Measurements from ENCODE around the gene VRK3.

Gene VRK3

DNA sequence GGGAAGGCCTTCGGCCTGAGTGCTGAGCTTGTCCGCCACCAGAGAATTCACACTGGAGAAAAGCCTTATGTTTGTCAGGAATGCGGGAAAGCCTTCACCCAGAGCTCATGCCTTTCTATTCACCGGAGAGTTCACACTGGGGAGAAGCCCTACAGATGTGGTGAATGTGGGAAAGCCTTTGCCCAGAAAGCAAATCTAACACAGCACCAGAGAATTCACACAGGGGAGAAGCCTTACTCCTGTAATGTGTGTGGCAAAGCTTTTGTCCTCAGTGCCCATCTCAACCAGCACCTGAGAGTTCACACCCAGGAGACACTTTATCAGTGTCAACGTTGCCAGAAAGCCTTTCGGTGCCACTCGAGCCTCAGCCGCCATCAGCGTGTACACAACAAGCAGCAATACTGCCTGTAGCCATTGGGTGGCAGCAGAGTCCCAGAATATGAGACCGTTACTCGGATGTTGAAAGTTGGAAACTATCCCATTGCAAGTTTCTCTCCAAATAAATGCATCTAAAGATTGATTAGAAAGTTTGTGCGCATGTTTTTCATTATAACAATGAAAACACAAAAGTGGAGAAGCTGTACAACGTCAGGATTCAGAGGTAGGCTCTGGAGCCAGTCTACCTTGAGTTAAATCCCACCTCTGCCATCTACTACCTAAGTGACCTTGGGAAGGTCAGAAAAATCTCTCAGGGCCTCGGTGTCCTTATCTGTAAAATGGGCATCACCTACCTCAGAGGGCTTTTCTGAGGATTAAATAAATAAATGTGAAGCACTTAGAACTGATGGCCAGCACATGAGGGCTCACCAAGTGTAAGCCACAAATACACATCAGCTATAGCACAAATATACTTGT lies 21.7 kb upstream of the VRK3 start:
- no peaks in the 10 kb centered on the region for H3K27me3 ChIP-seq (ENCODE audit: insufficient read depth, low read depth)
- no peak overlapping the region for H3K4me3 ChIP-seq (IDR thresholded peaks at IDR 0.05; ENCODE audit: insufficient read depth, low read depth, low read length)
- H2AFZ ChIP-seq (ENCODE audit: low read depth) = no peak overlapping the region
- no peaks in the 10 kb centered on the region for H3K4me1 ChIP-seq (ENCODE audit: low read depth, poor library complexity, severe bottlenecking)
- H4K20me1 ChIP-seq (ENCODE audit: insufficient read depth) = no peaks in the 10 kb centered on the region
- H3K36me3 ChIP-seq (ENCODE audit: insufficient read depth) = peaks cover 18% of the 10 kb centered on the region; the same call in 1 of the 2 replicates
- H3K27ac ChIP-seq = no peak overlapping the region
- H3K79me2 ChIP-seq (ENCODE audit: insufficient read depth, low read depth) = no peaks in the 10 kb centered on the region
- H3K9ac ChIP-seq = no peak overlapping the region
- H3K4me2 ChIP-seq = no peak overlapping the region
- TF ChIP-seq, protein P1, sequence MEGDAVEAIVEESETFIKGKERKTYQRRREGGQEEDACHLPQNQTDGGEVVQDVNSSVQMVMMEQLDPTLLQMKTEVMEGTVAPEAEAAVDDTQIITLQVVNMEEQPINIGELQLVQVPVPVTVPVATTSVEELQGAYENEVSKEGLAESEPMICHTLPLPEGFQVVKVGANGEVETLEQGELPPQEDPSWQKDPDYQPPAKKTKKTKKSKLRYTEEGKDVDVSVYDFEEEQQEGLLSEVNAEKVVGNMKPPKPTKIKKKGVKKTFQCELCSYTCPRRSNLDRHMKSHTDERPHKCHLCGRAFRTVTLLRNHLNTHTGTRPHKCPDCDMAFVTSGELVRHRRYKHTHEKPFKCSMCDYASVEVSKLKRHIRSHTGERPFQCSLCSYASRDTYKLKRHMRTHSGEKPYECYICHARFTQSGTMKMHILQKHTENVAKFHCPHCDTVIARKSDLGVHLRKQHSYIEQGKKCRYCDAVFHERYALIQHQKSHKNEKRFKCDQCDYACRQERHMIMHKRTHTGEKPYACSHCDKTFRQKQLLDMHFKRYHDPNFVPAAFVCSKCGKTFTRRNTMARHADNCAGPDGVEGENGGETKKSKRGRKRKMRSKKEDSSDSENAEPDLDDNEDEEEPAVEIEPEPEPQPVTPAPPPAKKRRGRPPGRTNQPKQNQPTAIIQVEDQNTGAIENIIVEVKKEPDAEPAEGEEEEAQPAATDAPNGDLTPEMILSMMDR (conservative IDR thresholded peaks at IDR 0.05; ENCODE audit: low read depth, low read length) = peak; percentile 68

DNA sequence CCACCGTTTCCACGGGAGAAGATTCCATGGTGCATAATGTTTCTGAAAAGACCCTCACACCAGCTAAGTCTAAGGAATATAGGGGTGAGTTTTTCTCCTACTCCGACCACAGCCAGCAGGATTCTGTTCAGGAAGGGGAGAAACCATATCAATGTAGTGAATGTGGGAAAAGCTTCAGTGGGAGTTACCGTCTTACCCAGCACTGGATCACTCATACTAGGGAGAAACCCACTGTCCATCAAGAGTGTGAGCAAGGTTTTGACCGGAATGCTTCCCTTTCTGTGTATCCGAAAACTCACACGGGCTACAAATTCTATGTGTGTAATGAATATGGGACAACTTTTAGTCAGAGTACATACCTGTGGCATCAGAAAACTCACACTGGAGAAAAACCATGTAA lies 19.8 kb upstream of the VRK3 start:
- no peak overlapping the region for H3K4me2 ChIP-seq
- no peaks in the 10 kb centered on the region for H4K20me1 ChIP-seq (ENCODE audit: insufficient read depth)
- no peaks in the 10 kb centered on the region for H3K27me3 ChIP-seq (ENCODE audit: insufficient read depth, low read depth)
- no peak overlapping the region for H3K9ac ChIP-seq
- H3K4me1 ChIP-seq (ENCODE audit: low read depth, poor library complexity, severe bottlenecking) = no peaks in the 10 kb centered on the region
- H2AFZ ChIP-seq (ENCODE audit: low read depth) = no peak overlapping the region
- H3K4me3 ChIP-seq (IDR thresholded peaks at IDR 0.05; ENCODE audit: insufficient read depth, low read depth, low read length) = no peak overlapping the region
- no peak overlapping the region for H3K27ac ChIP-seq
- H3K36me3 ChIP-seq (ENCODE audit: insufficient read depth) = peaks cover 31% of the 10 kb centered on the region; the same call in 1 of the 2 replicates
- TF ChIP-seq, protein P1 (conservative IDR thresholded peaks at IDR 0.05; ENCODE audit: low read depth, low read length) = no peak
- no peaks in the 10 kb centered on the region for H3K79me2 ChIP-seq (ENCODE audit: insufficient read depth, low read depth)

DNA sequence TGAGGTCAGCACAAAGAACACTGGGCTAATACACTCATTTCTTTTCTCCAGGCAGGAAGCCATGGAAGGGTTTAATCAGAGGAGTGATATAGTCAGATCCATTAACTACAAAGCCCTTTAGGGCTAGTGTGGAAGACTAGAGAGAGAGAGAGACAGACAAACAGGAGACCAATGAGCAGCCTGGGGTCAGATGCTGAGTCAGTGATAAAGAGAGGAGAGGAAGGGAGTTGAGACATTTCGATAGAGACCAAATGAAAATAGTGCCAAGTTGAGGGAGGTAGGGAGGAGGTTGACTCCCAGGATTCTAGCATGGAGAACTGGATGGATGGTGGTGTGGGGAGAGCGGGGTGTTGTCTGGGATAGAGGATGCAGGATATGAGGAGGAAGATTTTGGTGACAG lies 18.8 kb upstream of the VRK3 start:
- Histone ChIP-seq H3K36me3 (ENCODE audit: insufficient read depth) (peaks cover 37% of the 10 kb centered on the region; the same call in 1 of the 2 replicates), H3K4me3 (IDR thresholded peaks at IDR 0.05; ENCODE audit: insufficient read depth, low read depth, low read length) (no peak overlapping the region), H3K27ac (no peak overlapping the region), H3K4me1 (ENCODE audit: low read depth, poor library complexity, severe bottlenecking) (no peaks in the 10 kb centered on the region), H3K4me2 (no peak overlapping the region), H4K20me1 (ENCODE audit: insufficient read depth) (no peaks in the 10 kb centered on the region), H3K79me2 (ENCODE audit: insufficient read depth, low read depth) (no peaks in the 10 kb centered on the region), H3K9ac (no peak overlapping the region), H2AFZ (ENCODE audit: low read depth) (no peak overlapping the region), H3K27me3 (ENCODE audit: insufficient read depth, low read depth) (no peaks in the 10 kb centered on the region)
- TF ChIP-seq, protein P1 (conservative IDR thresholded peaks at IDR 0.05; ENCODE audit: low read depth, low read length) = no peak

DNA sequence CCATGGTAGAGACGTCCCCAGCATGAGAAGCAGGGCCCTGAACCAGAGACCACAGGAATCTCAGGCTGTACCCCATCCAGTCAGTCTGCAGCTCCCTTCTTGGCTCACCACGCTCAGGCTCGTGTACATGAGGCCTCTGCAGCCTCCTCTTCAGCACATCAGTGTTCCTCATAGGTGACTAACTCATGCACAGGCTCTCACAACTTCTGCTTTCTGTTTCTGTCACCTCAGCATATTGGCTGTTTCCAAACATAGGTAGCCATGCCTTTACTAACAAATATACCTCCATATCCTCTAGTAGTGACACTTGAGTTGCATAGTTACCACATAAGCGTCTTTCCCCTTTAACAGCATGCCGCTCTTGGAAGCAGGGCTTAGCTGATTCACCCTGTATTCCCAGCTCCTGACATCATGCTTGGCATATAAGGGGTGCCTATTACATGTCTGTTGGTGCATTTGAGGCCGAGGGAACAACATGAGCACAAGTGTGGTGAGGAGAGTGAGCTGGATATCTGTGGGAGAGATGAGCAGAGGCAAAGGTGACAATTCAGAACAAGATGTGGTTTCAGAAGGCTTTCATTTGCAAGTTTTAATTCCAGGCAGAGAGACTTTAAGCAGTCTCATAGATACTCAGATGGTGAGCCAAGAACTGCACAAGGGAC lies 17.3 kb upstream of the VRK3 start:
- Histone ChIP-seq H3K4me3 (IDR thresholded peaks at IDR 0.05; ENCODE audit: insufficient read depth, low read depth, low read length) (no peak overlapping the region), H3K4me2 (no peak overlapping the region), H4K20me1 (ENCODE audit: insufficient read depth) (no peaks in the 10 kb centered on the region), H3K27ac (no peak overlapping the region), H3K79me2 (ENCODE audit: insufficient read depth, low read depth) (no peaks in the 10 kb centered on the region), H2AFZ (ENCODE audit: low read depth) (no peak overlapping the region), H3K36me3 (ENCODE audit: insufficient read depth) (peaks cover 43% of the 10 kb centered on the region; the same call in 1 of the 2 replicates), H3K27me3 (ENCODE audit: insufficient read depth, low read depth) (no peaks in the 10 kb centered on the region), H3K4me1 (ENCODE audit: low read depth, poor library complexity, severe bottlenecking) (no peaks in the 10 kb centered on the region), H3K9ac (no peak overlapping the region)
- TF ChIP-seq, protein P1 (conservative IDR thresholded peaks at IDR 0.05; ENCODE audit: low read depth, low read length) = no peak
